ENCODE measurements around the gene OTOP2. TPM values are rescaled to one million over a fixed set of nuclear protein-coding genes. Genes with fewer than 3 reads are reported as not detected.

Gene OTOP2
- total and polyA plus RNA-seq, 4 donors, result not detected

GRCh38 chr17:74953134-74953687, 29.1 kb downstream of the OTOP2 start:
- 86 to 87% methylated on average over 11 of the region's 11 CpGs for WGBS, 2 donors
- Histone ChIP-seq H3K36me3 (ENCODE audit: control insufficient read depth in 4 of 4, insufficient read depth in 4 of 4, low read length in 4 of 4) (peaks cover 0 to 11% (median 0%) of the 10 kb centered on the region in 4 donors), H3K4me3 (no peak overlapping the region), H3K27me3 (ENCODE audit: control insufficient read depth in 3 of 3, insufficient read depth in 3 of 3, low read length in 2 of 3) (no peaks in the 10 kb centered on the region), H3K4me1 (ENCODE audit: control insufficient read depth in 5 of 5, insufficient read depth in 5 of 5, low read length in 5 of 5) (no peaks in the 10 kb centered on the region), H3K9ac (ENCODE audit: insufficient read depth in 1 of 2, low read length in 2 of 2) (no peak overlapping the region), H3K27ac (ENCODE audit: low read depth in 1 of 2, low read length in 1 of 2) (no peak overlapping the region), H3K9me3 (ENCODE audit: control insufficient read depth in 4 of 4, insufficient read depth in 3 of 4, low read length in 3 of 4) (no peaks in the 10 kb centered on the region)
- no peak for TF ChIP-seq CTCF (IDR thresholded peaks at IDR 0.05; ENCODE audit: control extremely low read depth, extremely low read depth)
- ATAC-seq (ENCODE audit: insufficient read depth, low FRiP score) (no peak), DNase-seq (no peak)

DNA sequence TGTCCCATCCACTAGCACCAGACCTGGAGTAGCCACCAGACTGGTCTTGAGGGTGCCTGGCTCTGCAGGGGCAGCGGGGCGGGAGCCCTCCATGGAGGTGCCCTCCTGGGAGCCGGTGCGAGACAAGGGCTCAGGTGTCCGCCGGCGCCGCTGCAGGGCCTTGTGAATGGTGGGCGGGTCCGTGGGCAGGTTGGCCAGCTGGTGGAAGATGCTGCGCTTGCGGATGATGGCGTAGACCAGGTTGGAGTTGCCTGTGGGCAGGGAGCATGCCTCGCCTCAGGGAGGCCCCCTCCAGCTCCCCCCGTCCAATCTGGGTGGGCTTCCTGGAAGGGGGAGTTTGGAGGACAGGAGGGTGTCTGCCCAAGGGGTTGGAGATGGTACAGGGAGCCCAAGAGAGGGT, 30.0 kb downstream of the OTOP2 start:
- no peak for ATAC-seq (ENCODE audit: insufficient read depth, low FRiP score)
- H3K9ac ChIP-seq (ENCODE audit: insufficient read depth in 1 of 2, low read length in 2 of 2), result no peak overlapping the region
- no peak for DNase-seq
- 94 to 95% methylated on average over 15 of the region's 15 CpGs for WGBS, 2 donors
- no peaks in the 10 kb centered on the region for H3K4me1 ChIP-seq (ENCODE audit: control insufficient read depth in 5 of 5, insufficient read depth in 5 of 5, low read length in 5 of 5)
- TF ChIP-seq CTCF (IDR thresholded peaks at IDR 0.05; ENCODE audit: control extremely low read depth, extremely low read depth), result no peak
- H3K36me3 ChIP-seq (ENCODE audit: control insufficient read depth in 4 of 4, insufficient read depth in 4 of 4, low read length in 4 of 4), result peaks cover 0 to 11% (median 0%) of the 10 kb centered on the region in 4 donors
- no peaks in the 10 kb centered on the region for H3K9me3 ChIP-seq (ENCODE audit: control insufficient read depth in 4 of 4, insufficient read depth in 3 of 4, low read length in 3 of 4)
- H3K27ac ChIP-seq (ENCODE audit: low read depth in 1 of 2, low read length in 1 of 2), result no peak overlapping the region
- H3K27me3 ChIP-seq (ENCODE audit: control insufficient read depth in 3 of 3, insufficient read depth in 3 of 3, low read length in 2 of 3), result no peaks in the 10 kb centered on the region
- H3K4me3 ChIP-seq, result no peak overlapping the region

GRCh38 chr17:74954665-74955421, 30.8 kb downstream of the OTOP2 start:
- 67 to 68% methylated on average over 13 of the region's 13 CpGs for WGBS, 2 donors
- Histone ChIP-seq H3K27ac (ENCODE audit: low read depth in 1 of 2, low read length in 1 of 2) (no peak overlapping the region), H3K27me3 (ENCODE audit: control insufficient read depth in 3 of 3, insufficient read depth in 3 of 3, low read length in 2 of 3) (no peaks in the 10 kb centered on the region), H3K9ac (ENCODE audit: insufficient read depth in 1 of 2, low read length in 2 of 2) (no peak overlapping the region), H3K36me3 (ENCODE audit: control insufficient read depth in 4 of 4, insufficient read depth in 4 of 4, low read length in 4 of 4) (peaks cover 0 to 11% (median 0%) of the 10 kb centered on the region in 4 donors), H3K9me3 (ENCODE audit: control insufficient read depth in 4 of 4, insufficient read depth in 3 of 4, low read length in 3 of 4) (no peaks in the 10 kb centered on the region), H3K4me3 (no peak overlapping the region), H3K4me1 (ENCODE audit: control insufficient read depth in 5 of 5, insufficient read depth in 5 of 5, low read length in 5 of 5) (no peaks in the 10 kb centered on the region)
- ATAC-seq (ENCODE audit: insufficient read depth, low FRiP score) (no peak), DNase-seq (no peak)
- no peak for TF ChIP-seq CTCF (IDR thresholded peaks at IDR 0.05; ENCODE audit: control extremely low read depth, extremely low read depth)

Measured in lung (tissue), 12 donors.